HepG2 (cell line): ENCODE measurements around the gene UBE2H. TPM values are rescaled to one million over a fixed set of nuclear protein-coding genes. Genes with fewer than 3 reads are reported as not detected.

Source experiments
- ERF ChIP-seq: IDR thresholded peaks from 2 replicates; pipeline ENCODE4 v1.6.1; 2018; ENCODE audit warnings: missing biosample characterization, missing genetic modification reagents
- EZH2 ChIP-seq: conservative IDR thresholded peaks from 2 replicates; pipeline ENCODE4 v1.6.1; 2012; ENCODE audit warnings: mild to moderate bottlenecking, low read depth, low read length, moderate library complexity
- GATAD2A ChIP-seq: IDR thresholded peaks from 2 replicates; pipeline ENCODE4 v1.6.1; 2016
- GLI4 ChIP-seq: sonication (generic); formaldehyde crosslinking; IDR thresholded peaks from 2 replicates; pipeline ENCODE4 v1.5.1; 2020; ENCODE audit warnings: missing genetic modification reagents, mild to moderate bottlenecking, moderate library complexity, borderline replicate concordance
- GMEB2 ChIP-seq: IDR thresholded peaks from 2 replicates; pipeline ENCODE4 v1.6.1; 2016; ENCODE audit warnings: missing biosample characterization, missing genetic modification reagents, low read depth
- IRX3 ChIP-seq: sonication (generic); formaldehyde crosslinking; IDR thresholded peaks from 2 replicates; pipeline ENCODE4 v1.8.1; 2023; ENCODE audit warnings: mild to moderate bottlenecking, low read depth, missing genetic modification reagents, borderline replicate concordance
- MAFF ChIP-seq: IDR thresholded peaks from 2 replicates; pipeline ENCODE4 v1.6.1; 2011; ENCODE audit warnings: low read depth, low read length, improper control_type of control experiment
- MBNL3 ChIP-seq: fragments of 250-450 bp; sonication (Bioruptor Pico); conservative IDR thresholded peaks from 2 replicates; pipeline ENCODE4 v1.8.0; 2022; ENCODE audit warnings: mild to moderate bottlenecking, inconsistent platforms
- NFYB ChIP-seq: sonication (generic); formaldehyde crosslinking; IDR thresholded peaks from 2 replicates; pipeline ENCODE4 v1.4.0; 2020; ENCODE audit warnings: missing genetic modification reagents
- PAF1 ChIP-seq: IDR thresholded peaks from 2 replicates; pipeline ENCODE4 v1.6.1; 2016; ENCODE audit warnings: missing genetic modification reagents, missing compliant biosample characterization
- RNF219 ChIP-seq: sonication (generic); formaldehyde crosslinking; IDR thresholded peaks from 2 replicates; pipeline ENCODE4 v1.5.0; 2020; ENCODE audit warnings: mild to moderate bottlenecking, missing genetic modification reagents
- TOE1 ChIP-seq: sonication (generic); formaldehyde crosslinking; IDR thresholded peaks from 2 replicates; pipeline ENCODE4 v1.4.0; 2020; ENCODE audit warnings: mild to moderate bottlenecking, missing genetic modification reagents
- ZFYVE20 ChIP-seq: sonication (generic); formaldehyde crosslinking; IDR thresholded peaks from 2 replicates; pipeline ENCODE4 v1.8.0; 2023; ENCODE audit warnings: low read depth, mild to moderate bottlenecking, moderate library complexity, missing genetic modification reagents, borderline replicate concordance
- ZNF230 ChIP-seq: sonication (generic); formaldehyde crosslinking; IDR thresholded peaks from 2 replicates; pipeline ENCODE4 v1.4.0; 2020; ENCODE audit warnings: mild to moderate bottlenecking, missing genetic modification reagents
- ZNF24 ChIP-seq: fragments of 450-650 bp; IDR thresholded peaks from 2 replicates; pipeline ENCODE4 v1.6.1; 2017; ENCODE audit warnings: antibody characterized with exemption, mild to moderate bottlenecking
- ZNF691 ChIP-seq: sonication (generic); formaldehyde crosslinking; IDR thresholded peaks from 2 replicates; pipeline ENCODE4 v1.4.0; 2020; ENCODE audit warnings: missing genetic modification reagents, low read depth, mild to moderate bottlenecking, borderline replicate concordance
- ZNF747 ChIP-seq: sonication (generic); formaldehyde crosslinking; IDR thresholded peaks from 2 replicates; pipeline ENCODE4 v1.8.1; 2023; ENCODE audit warnings: missing genetic modification reagents, mild to moderate bottlenecking, borderline replicate concordance
- ZNF891 ChIP-seq: sonication (generic); formaldehyde crosslinking; IDR thresholded peaks from 2 replicates; pipeline ENCODE4 v1.5.0; 2020; ENCODE audit warnings: mild to moderate bottlenecking, missing genetic modification reagents
- ZXDC ChIP-seq: sonication (generic); formaldehyde crosslinking; IDR thresholded peaks from 2 replicates; pipeline ENCODE4 v1.5.0; 2020; ENCODE audit warnings: mild to moderate bottlenecking, missing genetic modification reagents
- polyA plus RNA-seq, 8 experiments: library from polyadenylated mRNA; depleted of rRNA in 3 of 8; stranded (reverse) in 7 of 8; unstranded in 1 of 8; fragments of >200 nt; fragmentation: Illumina TruSeq in 4 of 8; extraction: Trizol in 4 of 8; gene quantifications; 2 replicates each; pipeline versions ENCODE4 v1.2.1 to v1.2.3, GENCODE V29; 2011 to 2016; ENCODE audit warnings: low read depth in 4 of 8, missing spikeins in 1 of 8, mixed read lengths in 1 of 8; ENCODE audit not compliant: insufficient read depth in 1 of 8
- total RNA-seq, 5 experiments: library from RNA; depleted of rRNA; stranded (reverse); fragments of >200 nt; fragmentation: Illumina TruSeq; extraction: Trizol; gene quantifications; 2 replicates each; pipeline ENCODE4 v1.2.3, GENCODE V29; 2016; ENCODE audit warnings: low read depth in 1 of 5
- TF ChIP-seq, protein P1 (sequence below): sonication (generic); formaldehyde crosslinking; IDR thresholded peaks from 2 replicates; pipeline ENCODE4 v1.8.0; 2022; ENCODE audit warnings: missing genetic modification reagents, mild to moderate bottlenecking, moderate library complexity, borderline replicate concordance

The UBE2H gene
- total and polyA plus RNA-seq, 2 of the 13 experiments (the other 11 are each of a cell fraction or from before 2014, with no cell fraction given), result 15.5 to 40.1 TPM

DNA sequence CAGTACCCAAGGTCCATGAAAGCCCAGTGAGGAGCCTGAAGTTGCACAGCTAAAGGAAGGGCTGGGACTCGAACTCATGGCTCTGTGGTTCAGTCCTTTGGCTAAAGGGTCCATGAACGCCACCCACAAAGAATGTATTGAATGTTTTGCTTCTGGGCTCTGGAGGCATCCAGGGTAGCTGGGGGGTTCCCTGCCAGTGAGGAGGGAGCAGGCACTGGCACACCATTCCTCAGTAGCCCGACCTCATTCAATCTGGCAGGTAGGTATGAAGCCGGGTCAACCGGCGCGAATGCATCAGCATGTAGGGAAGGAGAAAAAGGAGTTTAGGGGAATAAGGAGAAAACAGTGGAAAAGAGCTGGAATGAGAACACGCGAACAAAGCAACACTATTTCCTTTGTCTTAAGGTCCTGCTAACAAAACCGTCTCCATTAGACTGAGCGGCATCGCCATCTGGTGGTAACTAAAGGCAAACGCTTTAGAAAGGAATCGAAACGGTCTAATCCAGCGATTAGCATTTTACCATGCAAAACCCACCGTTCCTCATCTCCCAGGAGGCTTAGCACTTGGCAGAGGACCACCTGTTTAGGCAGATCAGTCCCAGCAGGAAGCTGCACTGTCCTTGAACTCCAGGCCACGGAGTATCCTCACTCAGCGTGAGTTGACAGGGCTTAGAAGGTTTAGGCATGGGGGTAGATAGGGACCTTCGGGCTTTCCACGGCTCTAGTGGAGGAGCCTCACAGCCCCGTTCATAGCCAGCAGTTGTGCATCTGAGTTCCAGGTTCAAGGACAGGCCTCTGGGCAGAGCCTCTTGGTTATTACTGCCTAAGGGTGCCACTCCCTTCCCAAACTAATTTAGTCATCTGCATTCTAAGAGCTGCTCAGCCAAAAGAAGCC is 122.8 kb downstream of the UBE2H start (continued):
- TF ChIP-seq ZNF747, result no peak
- no peak for TF ChIP-seq RNF219 (CRISPR knock-in tag)
- TF ChIP-seq ZNF691, result no peak
- TF ChIP-seq GLI4 (CRISPR knock-in tag), result no peak
- TF ChIP-seq GATAD2A (CRISPR knock-in tag), result no peak
- no peak for TF ChIP-seq ZNF24
- no peak for TF ChIP-seq EZH2
- no peak for TF ChIP-seq ZFYVE20 (CRISPR knock-in tag)
- no peak for TF ChIP-seq ZNF891 (CRISPR knock-in tag)
- TF ChIP-seq ZXDC (CRISPR knock-in tag), result no peak
- TF ChIP-seq NFYB (CRISPR knock-in tag), result 0 out of 2 replicates have a peak, but pooled peaks have one; percentile 2
- TF ChIP-seq ZNF230 (CRISPR knock-in tag), result peak; percentile 51; the same call in 1 of the 2 replicates
- TF ChIP-seq, protein P1, sequence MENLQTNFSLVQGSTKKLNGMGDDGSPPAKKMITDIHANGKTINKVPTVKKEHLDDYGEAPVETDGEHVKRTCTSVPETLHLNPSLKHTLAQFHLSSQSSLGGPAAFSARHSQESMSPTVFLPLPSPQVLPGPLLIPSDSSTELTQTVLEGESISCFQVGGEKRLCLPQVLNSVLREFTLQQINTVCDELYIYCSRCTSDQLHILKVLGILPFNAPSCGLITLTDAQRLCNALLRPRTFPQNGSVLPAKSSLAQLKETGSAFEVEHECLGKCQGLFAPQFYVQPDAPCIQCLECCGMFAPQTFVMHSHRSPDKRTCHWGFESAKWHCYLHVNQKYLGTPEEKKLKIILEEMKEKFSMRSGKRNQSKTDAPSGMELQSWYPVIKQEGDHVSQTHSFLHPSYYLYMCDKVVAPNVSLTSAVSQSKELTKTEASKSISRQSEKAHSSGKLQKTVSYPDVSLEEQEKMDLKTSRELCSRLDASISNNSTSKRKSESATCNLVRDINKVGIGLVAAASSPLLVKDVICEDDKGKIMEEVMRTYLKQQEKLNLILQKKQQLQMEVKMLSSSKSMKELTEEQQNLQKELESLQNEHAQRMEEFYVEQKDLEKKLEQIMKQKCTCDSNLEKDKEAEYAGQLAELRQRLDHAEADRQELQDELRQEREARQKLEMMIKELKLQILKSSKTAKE (CRISPR knock-in tag), result no peak
- TF ChIP-seq ERF (CRISPR knock-in tag), result no peak
- TF ChIP-seq MBNL3, result no peak
- no peak for TF ChIP-seq IRX3
- no peak for TF ChIP-seq TOE1 (CRISPR knock-in tag)
- no peak for TF ChIP-seq GMEB2 (CRISPR knock-in tag)
- TF ChIP-seq MAFF, result no peak
- TF ChIP-seq PAF1 (CRISPR knock-in tag), result no peak
